Activated CD4-positive, alpha-beta memory T cell treated with anti-CD3 and anti-CD28 coated beads for 36 hours (primary cell): ENCODE measurements around the gene VAV2. TPM values are rescaled to one million over a fixed set of nuclear protein-coding genes. Genes with fewer than 3 reads are reported as not detected.
A peak's percentile ranks its signal among the peaks of the same experiment; 100 is the strongest.

Experiments
- CTCF ChIA-PET: fragments of 350-600 bp; sonication (Branson Sonifier 250); formaldehyde crosslinking; loops from one replicate; lab custom pipeline; 2021; ENCODE audit warnings: antibody characterized with exemption, inconsistent platforms; lab: Charles Lee
- POLR2A ChIA-PET: fragments of 350-600 bp; sonication (Branson Sonifier 250); formaldehyde crosslinking; loops from one replicate; lab custom pipeline; 2021; ENCODE audit warnings: antibody characterized with exemption; lab: Charles Lee
- DNase-seq: peaks from one replicate; pipeline ENCODE4 v3.0.0-alpha.2; 2020
- H3K27ac Mint-ChIP-seq: one replicate; pipeline ENCODE4 v1.8.0; 2021; ENCODE audit warnings: mixed read lengths
- H3K27me3 Mint-ChIP-seq: one replicate; pipeline ENCODE4 v1.8.0; 2021; ENCODE audit warnings: mixed read lengths
- H3K36me3 Mint-ChIP-seq: one replicate; pipeline ENCODE4 v1.8.0; 2021; ENCODE audit warnings: mixed read lengths
- H3K4me1 Mint-ChIP-seq: one replicate; pipeline ENCODE4 v1.8.0; 2021; ENCODE audit warnings: low read depth, mixed read lengths
- H3K4me3 Mint-ChIP-seq: one replicate; pipeline ENCODE4 v1.8.0; 2021; ENCODE audit warnings: mild to moderate bottlenecking, mixed read lengths
- H3K9me3 Mint-ChIP-seq: one replicate; pipeline ENCODE4 v1.8.0; 2021; ENCODE audit warnings: mixed read lengths
- intact Hi-C: fragments of 100-400 bp; cut with micrococcal nuclease; formaldehyde crosslinking; loops from one replicate; pipeline ENCODE4 v1.15.1; 2023
- total RNA-seq, 2 experiments: library from RNA; stranded (reverse); gene quantifications; one replicate each; pipeline ENCODE4 v1.2.3, GENCODE V29; 2021

VAV2 gene
- total RNA-seq, 2 experiments from 2014 or later: 4.5 to 5.3 TPM

- H3K9me3 Mint-ChIP-seq: no peaks in the 10 kb centered on the region
- H3K27me3 Mint-ChIP-seq: no peaks in the 10 kb centered on the region
- H3K36me3 Mint-ChIP-seq: no peaks in the 10 kb centered on the region
- ChIA-PET POLR2A (no interaction called here), CTCF (interaction anchor here (1.0 kb wide), 1 partner anchor 38 kb away, joined by 3 read pairs; no protein-coding TSS in a partner anchor)
- no peak overlapping the region for H3K4me3 Mint-ChIP-seq
- no peak for DNase-seq
- H3K4me1 Mint-ChIP-seq: peaks cover 15% of the 10 kb centered on the region
- intact Hi-C loops: no loop called here
- no peak overlapping the region for H3K27ac Mint-ChIP-seq
Observed at GRCh38 chr9:133956520-133957076, 35.5 kb downstream of the VAV2 start.

- CTCF ChIA-PET: interaction anchor here (1.0 kb wide), 1 partner anchor 39 kb away, joined by 3 read pairs; no protein-coding TSS in a partner anchor
- no peaks in the 10 kb centered on the region for H3K9me3 Mint-ChIP-seq
- intact Hi-C loops: no loop called here
- POLR2A ChIA-PET: no interaction called here
- DNase-seq: peak; percentile 23
- no peak overlapping the region for H3K27ac Mint-ChIP-seq
- peaks cover 15% of the 10 kb centered on the region for H3K4me1 Mint-ChIP-seq
- no peak overlapping the region for H3K4me3 Mint-ChIP-seq
- H3K36me3 Mint-ChIP-seq: no peaks in the 10 kb centered on the region
- H3K27me3 Mint-ChIP-seq: no peaks in the 10 kb centered on the region
Observed at GRCh38 chr9:133955821-133956411, 36.2 kb downstream of the VAV2 start.

- H3K36me3 Mint-ChIP-seq: no peaks in the 10 kb centered on the region
- peak overlapping the region; percentile 23 for H3K4me3 Mint-ChIP-seq
- H3K4me1 Mint-ChIP-seq: peaks cover 15% of the 10 kb centered on the region
- ChIA-PET POLR2A (no interaction called here), CTCF (no interaction called here)
- no peaks in the 10 kb centered on the region for H3K27me3 Mint-ChIP-seq
- peak; percentile 16 for DNase-seq
- no peaks in the 10 kb centered on the region for H3K9me3 Mint-ChIP-seq
- H3K27ac Mint-ChIP-seq: no peak overlapping the region
- intact Hi-C loops: no loop called here
Observed at GRCh38 chr9:133954862-133955529, 37.1 kb downstream of the VAV2 start.

- DNase-seq: no peak
- H3K36me3 Mint-ChIP-seq: no peaks in the 10 kb centered on the region
- H3K4me3 Mint-ChIP-seq: no peak overlapping the region
- ChIA-PET POLR2A (no interaction called here), CTCF (no interaction called here)
- peaks cover 15% of the 10 kb centered on the region for H3K4me1 Mint-ChIP-seq
- no peaks in the 10 kb centered on the region for H3K27me3 Mint-ChIP-seq
- no peaks in the 10 kb centered on the region for H3K9me3 Mint-ChIP-seq
- intact Hi-C loops: no loop called here
- H3K27ac Mint-ChIP-seq: no peak overlapping the region
Observed at GRCh38 chr9:133953976-133954709, 38.0 kb downstream of the VAV2 start.

- no peaks in the 10 kb centered on the region for H3K27me3 Mint-ChIP-seq
- no peaks in the 10 kb centered on the region for H3K36me3 Mint-ChIP-seq
- POLR2A ChIA-PET: no interaction called here
- no peak overlapping the region for H3K27ac Mint-ChIP-seq
- intact Hi-C loops: no loop called here
- no peaks in the 10 kb centered on the region for H3K9me3 Mint-ChIP-seq
- H3K4me3 Mint-ChIP-seq: no peak overlapping the region
- H3K4me1 Mint-ChIP-seq: peaks cover 15% of the 10 kb centered on the region
- no peak for DNase-seq
- CTCF ChIA-PET: no interaction called here
Observed at GRCh38 chr9:133953621-133953975, 38.5 kb downstream of the VAV2 start.

- no peak for DNase-seq
- intact Hi-C loops: no loop called here
- ChIA-PET CTCF (no interaction called here), POLR2A (no interaction called here)
- Mint-ChIP-seq H3K4me3 (no peak overlapping the region), H3K9me3 (no peaks in the 10 kb centered on the region), H3K36me3 (no peaks in the 10 kb centered on the region), H3K4me1 (peaks cover 15% of the 10 kb centered on the region), H3K27ac (no peak overlapping the region), H3K27me3 (no peaks in the 10 kb centered on the region)
Observed at GRCh38 chr9:133952598-133953550, 39.2 kb downstream of the VAV2 start.

- CTCF ChIA-PET: no interaction called here
- no peaks in the 10 kb centered on the region for H3K36me3 Mint-ChIP-seq
- H3K4me1 Mint-ChIP-seq: peaks cover 15% of the 10 kb centered on the region
Observed at GRCh38 chr9:133951265-133951664, 40.9 kb downstream of the VAV2 start.

GRCh38 chr9:133950629-133951111 is 41.5 kb downstream of the VAV2 start:
- H3K9me3 Mint-ChIP-seq: no peaks in the 10 kb centered on the region
- H3K4me1 Mint-ChIP-seq: peaks cover 12% of the 10 kb centered on the region
- CTCF ChIA-PET: no interaction called here
- no peaks in the 10 kb centered on the region for H3K27me3 Mint-ChIP-seq
- DNase-seq: no peak
- POLR2A ChIA-PET: no interaction called here
- no peaks in the 10 kb centered on the region for H3K36me3 Mint-ChIP-seq
- H3K4me3 Mint-ChIP-seq: no peak overlapping the region
- intact Hi-C loops: no loop called here
- no peak overlapping the region for H3K27ac Mint-ChIP-seq

More at GRCh38 chr9:133951265-133951664, 40.9 kb downstream of the VAV2 start:
- intact Hi-C loops: no loop called here
- Mint-ChIP-seq H3K27ac (no peak overlapping the region), H3K27me3 (no peaks in the 10 kb centered on the region), H3K9me3 (no peaks in the 10 kb centered on the region), H3K4me3 (no peak overlapping the region)
- no peak for DNase-seq
- POLR2A ChIA-PET: no interaction called here

- no peaks in the 10 kb centered on the region for H3K36me3 Mint-ChIP-seq
- no peak overlapping the region for H3K4me3 Mint-ChIP-seq
- H3K27me3 Mint-ChIP-seq: no peaks in the 10 kb centered on the region
- peaks cover 12% of the 10 kb centered on the region for H3K4me1 Mint-ChIP-seq
- intact Hi-C loops: no loop called here
- POLR2A ChIA-PET: no interaction called here
- no peak for DNase-seq
- no peak overlapping the region for H3K27ac Mint-ChIP-seq
- no peaks in the 10 kb centered on the region for H3K9me3 Mint-ChIP-seq
- CTCF ChIA-PET: no interaction called here
Observed at GRCh38 chr9:133950192-133950591, 41.9 kb downstream of the VAV2 start.

GRCh38 chr9:133949486-133950061 is 42.5 kb downstream of the VAV2 start:
- no peaks in the 10 kb centered on the region for H3K9me3 Mint-ChIP-seq

More at GRCh38 chr9:133949486-133950061, 42.5 kb downstream of the VAV2 start:
- Mint-ChIP-seq H3K4me3 (no peak overlapping the region), H3K27me3 (no peaks in the 10 kb centered on the region), H3K27ac (no peak overlapping the region), H3K36me3 (no peaks in the 10 kb centered on the region), H3K4me1 (peaks cover 7% of the 10 kb centered on the region)
- ChIA-PET CTCF (no interaction called here), POLR2A (no interaction called here)
- DNase-seq: no peak
- intact Hi-C loops: no loop called here
